OCI-LY3 (cell line): Measurements from ENCODE around the gene SERINC3.
A peak's percentile ranks its signal among the peaks of the same experiment; 100 is the strongest.

ENCODE experiments used
- H2AFZ ChIP-seq: fragments of 200-600, 300-600 bp; shearing (Covaris generic); 2 replicates; pipeline ENCODE4 v1.6.0; 2014; ENCODE audit warnings: antibody characterized with exemption, low read depth, low read length
- H3K27ac ChIP-seq: fragments of 200-600, 300-600 bp; sonication (generic); 2 replicates; pipeline ENCODE4 v1.5.1; 2014; ENCODE audit warnings: mild to moderate bottlenecking, low read length, moderate library complexity, mixed read lengths
- H3K27me3 ChIP-seq: fragments of 200-600, 300-600 bp; sonication (generic); 2 replicates; pipeline ENCODE4 v1.6.1; 2014; ENCODE audit warnings: low read depth, low read length, mixed read lengths
- H3K36me3 ChIP-seq: fragments of 200-600, 300-600 bp; sonication (generic); replicated peaks from 2 replicates; pipeline ENCODE3; 2014; ENCODE audit warnings: low read depth, low read length, mixed read lengths
- H3K4me1 ChIP-seq: fragments of 300-600, 200-600 bp; sonication (generic); 2 replicates; pipeline ENCODE4 v1.6.1; 2014; ENCODE audit warnings: low read length, mixed read lengths
- H3K4me2 ChIP-seq: fragments of 200-600, 300-600 bp; sonication (generic); 2 replicates; pipeline ENCODE4 v1.6.1; 2014; ENCODE audit warnings: low read length, mixed read lengths
- H3K4me3 ChIP-seq: fragments of 300-600, 200-600 bp; sonication (generic); 2 replicates; pipeline ENCODE4 v1.5.1; 2014; ENCODE audit warnings: antibody characterized with exemption, mild to moderate bottlenecking, low read length, moderate library complexity
- H3K79me2 ChIP-seq: fragments of 300-600, 200-600 bp; shearing (Covaris generic); 2 replicates; pipeline ENCODE4 v1.6.1; 2014; ENCODE audit warnings: mild to moderate bottlenecking, low read length, mixed read lengths
- H3K9ac ChIP-seq: fragments of 300-600, 200-600 bp; shearing (Covaris generic); 2 replicates; pipeline ENCODE4 v1.6.0; 2014; ENCODE audit warnings: mild to moderate bottlenecking, low read length, moderate library complexity
- H3K9me3 ChIP-seq: fragments of 200-600, 300-600 bp; shearing (Covaris generic); 2 replicates; pipeline ENCODE4 v1.6.1; 2014; ENCODE audit warnings: low read length, mixed read lengths; ENCODE audit not compliant: insufficient read depth
- H4K20me1 ChIP-seq: fragments of 200-600, 300-600 bp; sonication (generic); 2 replicates; pipeline ENCODE4 v1.6.1; 2016; ENCODE audit warnings: low read length, mixed read lengths; ENCODE audit not compliant: insufficient read depth
- CTCF ChIP-seq: fragments of 200-600, 300-600 bp; sonication (generic); IDR thresholded peaks from 2 replicates; pipeline ENCODE4 v1.5.1; 2014; ENCODE audit warnings: antibody characterized with exemption, low read length, low read depth
- EZH2phosphoT487 ChIP-seq: fragments of 200-600 bp; shearing (Covaris generic); IDR thresholded peaks from 2 replicates; pipeline ENCODE4 v1.6.1; 2018; ENCODE audit warnings: antibody characterized with exemption, mixed run types, low read depth

Gene SERINC3

GRCh38 chr20:44449864-44450263 lies 72.0 kb downstream of the SERINC3 start:
- Histone ChIP-seq H3K79me2 (no peaks in the 10 kb centered on the region), H3K4me3 (no peak overlapping the region), H3K9ac (no peak overlapping the region), H3K9me3 (no peaks in the 10 kb centered on the region), H2AFZ (no peak overlapping the region), H4K20me1 (no peaks in the 10 kb centered on the region), H3K27ac (no peak overlapping the region), H3K4me1 (peaks cover 6% of the 10 kb centered on the region), H3K36me3 (no peaks in the 10 kb centered on the region), H3K27me3 (peaks cover 14% of the 10 kb centered on the region; the same call in 1 of the 2 replicates), H3K4me2 (no peak overlapping the region)
- TF ChIP-seq EZH2phosphoT487, result no peak
- TF ChIP-seq CTCF, result no peak

GRCh38 chr20:44448753-44449546 lies 72.9 kb downstream of the SERINC3 start:
- Histone ChIP-seq H4K20me1 (no peaks in the 10 kb centered on the region), H3K9ac (no peak overlapping the region), H3K36me3 (no peaks in the 10 kb centered on the region), H3K4me1 (peaks cover 6% of the 10 kb centered on the region), H3K27ac (no peak overlapping the region), H3K27me3 (peaks cover 14% of the 10 kb centered on the region; the same call in 1 of the 2 replicates), H3K4me2 (peak overlapping the region; percentile 19; the same call in 1 of the 2 replicates), H3K79me2 (no peaks in the 10 kb centered on the region), H2AFZ (peak overlapping the region; percentile 80), H3K4me3 (no peak overlapping the region), H3K9me3 (no peaks in the 10 kb centered on the region)
- TF ChIP-seq CTCF (peak; percentile 61), EZH2phosphoT487 (no peak)

- peaks cover 6% of the 10 kb centered on the region for H3K4me1 ChIP-seq
Measured at GRCh38 chr20:44447827-44448419, 73.9 kb downstream of the SERINC3 start.

More at GRCh38 chr20:44447827-44448419, 73.9 kb downstream of the SERINC3 start:
- TF ChIP-seq CTCF, result no peak
- no peak for TF ChIP-seq EZH2phosphoT487
- no peak overlapping the region for H3K4me3 ChIP-seq
- no peak overlapping the region for H3K4me2 ChIP-seq
- H3K79me2 ChIP-seq, result no peaks in the 10 kb centered on the region
- no peak overlapping the region for H3K9ac ChIP-seq
- H4K20me1 ChIP-seq, result no peaks in the 10 kb centered on the region
- H2AFZ ChIP-seq, result no peak overlapping the region
- H3K27ac ChIP-seq, result no peak overlapping the region
- no peaks in the 10 kb centered on the region for H3K9me3 ChIP-seq
- H3K27me3 ChIP-seq, result peaks cover 14% of the 10 kb centered on the region; the same call in 1 of the 2 replicates
- no peaks in the 10 kb centered on the region for H3K36me3 ChIP-seq
